Gastroesophageal sphincter (tissue), 4 donors: Measurements from ENCODE around the gene MCOLN2. TPM values are rescaled to one million over a fixed set of nuclear protein-coding genes. Genes with fewer than 3 reads are reported as not detected.
A peak's percentile ranks its signal among the peaks of the same experiment; 100 is the strongest.

Experiments
- ATAC-seq: fragments of 150-250 bp; one replicate; pipeline ENCODE4 v1.9.1; 2016; ENCODE audit warnings: mild to moderate bottlenecking, moderate library complexity
- H3K27ac ChIP-seq, 4 donors: fragments of 200-600 bp; sonication (generic) in 3 of 4; 1 replicate in 3 of 4; 2 replicates in 1 of 4; pipeline ENCODE4 v1.5.1; 2016 to 2019
- H3K27me3 ChIP-seq: fragments of 200-600 bp; sonication (generic); one replicate; pipeline ENCODE4 v1.5.1; 2019
- H3K36me3 ChIP-seq, 2 donors: fragments of 200-600 bp; sonication (generic); one replicate each; pipeline ENCODE4 v1.5.1; 2019; ENCODE audit warnings: control low read depth in 1 of 2
- H3K4me1 ChIP-seq, 3 donors: fragments of 200-600 bp; sonication (generic); 1 replicate in 2 of 3; 2 replicates in 1 of 3; pipeline ENCODE4 v1.5.1; 2016 to 2019; ENCODE audit warnings: control low read depth in 2 of 3
- H3K4me3 ChIP-seq, 2 donors: fragments of 200-600 bp; sonication (generic); one replicate each; pipeline ENCODE4 v1.5.1; 2019; ENCODE audit warnings: mild to moderate bottlenecking in 1 of 2, moderate library complexity in 1 of 2
- H3K9me3 ChIP-seq, 3 donors: fragments of 200-600 bp; sonication (generic); one replicate each; pipeline ENCODE4 v1.5.1; 2017 to 2019; ENCODE audit warnings: control low read depth in 2 of 3
- EP300 ChIP-seq: sonication (generic); formaldehyde crosslinking; IDR thresholded peaks from one replicate; pipeline ENCODE4 v1.6.1; 2017; ENCODE audit warnings: antibody characterized with exemption, mild to moderate bottlenecking
- POLR2A ChIP-seq, 2 donors: fragments of 450-650 bp; IDR thresholded peaks; one replicate each; pipeline ENCODE4 v1.6.1; 2017; ENCODE audit warnings: antibody characterized with exemption in 2 of 2, mild to moderate bottlenecking in 2 of 2, moderate library complexity in 1 of 2
- POLR2AphosphoS5 ChIP-seq: sonication (generic); formaldehyde crosslinking; IDR thresholded peaks from one replicate; pipeline ENCODE4 v1.6.1; 2017; ENCODE audit warnings: antibody characterized with exemption
- WGBS, 2 donors: methylation state at CpG; one replicate each; pipeline ENCODE4 v1.1.5; 2018; ENCODE audit warnings: low coverage in 1 of 2; 5-methylcytosine and 5-hydroxymethylcytosine counted together
- total RNA-seq, 4 donors: library from RNA; depleted of rRNA; stranded (reverse); fragments of >200 nt; gene quantifications; one replicate each; pipeline ENCODE4 v1.1.0, GENCODE V29; 2016
- TF ChIP-seq, protein P1 (sequence below), 4 experiments: fragments of 200-600 bp in 2 of 4; fragments of 450-650 bp in 2 of 4; sonication (generic) in 1 of 4; IDR thresholded peaks; one replicate each; pipeline ENCODE4 v1.5.1; 2017 to 2019; ENCODE audit warnings: antibody characterized with exemption in 4 of 4, mild to moderate bottlenecking in 2 of 4, moderate library complexity in 2 of 4

The MCOLN2 gene
- total RNA-seq: 1 to 10 TPM in 1 of 4 donors, under 1 TPM in 3; 0.19 to 1.9 (median 0.69) TPM

GRCh38 chr1:84996846-84997666 lies at the start of gene MCOLN2:
TSS of gene MCOLN2 (minus strand) at chr1:84997113. CDS start at chr1:84996872, 241 bp downstream.
- no peak for TF ChIP-seq EP300
- TF ChIP-seq POLR2A (IDR thresholded peaks at IDR 0.05): no peak
- TF ChIP-seq POLR2AphosphoS5: no peak
- TF ChIP-seq, protein P1, sequence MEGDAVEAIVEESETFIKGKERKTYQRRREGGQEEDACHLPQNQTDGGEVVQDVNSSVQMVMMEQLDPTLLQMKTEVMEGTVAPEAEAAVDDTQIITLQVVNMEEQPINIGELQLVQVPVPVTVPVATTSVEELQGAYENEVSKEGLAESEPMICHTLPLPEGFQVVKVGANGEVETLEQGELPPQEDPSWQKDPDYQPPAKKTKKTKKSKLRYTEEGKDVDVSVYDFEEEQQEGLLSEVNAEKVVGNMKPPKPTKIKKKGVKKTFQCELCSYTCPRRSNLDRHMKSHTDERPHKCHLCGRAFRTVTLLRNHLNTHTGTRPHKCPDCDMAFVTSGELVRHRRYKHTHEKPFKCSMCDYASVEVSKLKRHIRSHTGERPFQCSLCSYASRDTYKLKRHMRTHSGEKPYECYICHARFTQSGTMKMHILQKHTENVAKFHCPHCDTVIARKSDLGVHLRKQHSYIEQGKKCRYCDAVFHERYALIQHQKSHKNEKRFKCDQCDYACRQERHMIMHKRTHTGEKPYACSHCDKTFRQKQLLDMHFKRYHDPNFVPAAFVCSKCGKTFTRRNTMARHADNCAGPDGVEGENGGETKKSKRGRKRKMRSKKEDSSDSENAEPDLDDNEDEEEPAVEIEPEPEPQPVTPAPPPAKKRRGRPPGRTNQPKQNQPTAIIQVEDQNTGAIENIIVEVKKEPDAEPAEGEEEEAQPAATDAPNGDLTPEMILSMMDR (IDR thresholded peaks at IDR 0.05): no peak
- no CpG with 5 or more reads among the region's 87 CpGs for WGBS, 2 donors
- H3K36me3 ChIP-seq: no peaks in the 10 kb centered on the region
- H3K4me3 ChIP-seq: peak within 1 kb of the TSS; percentile 17 to 59
- ATAC-seq: peak; percentile 63
- H3K27me3 ChIP-seq: peaks cover 57% of the 10 kb centered on the region
- H3K4me1 ChIP-seq: peaks cover 3 to 26% (median 9%) of the 10 kb centered on the region in 3 donors
- no peaks in the 10 kb centered on the region for H3K9me3 ChIP-seq
- peak within 1 kb of the TSS in 1 of 4 donors; percentile 2 for H3K27ac ChIP-seq

DNA sequence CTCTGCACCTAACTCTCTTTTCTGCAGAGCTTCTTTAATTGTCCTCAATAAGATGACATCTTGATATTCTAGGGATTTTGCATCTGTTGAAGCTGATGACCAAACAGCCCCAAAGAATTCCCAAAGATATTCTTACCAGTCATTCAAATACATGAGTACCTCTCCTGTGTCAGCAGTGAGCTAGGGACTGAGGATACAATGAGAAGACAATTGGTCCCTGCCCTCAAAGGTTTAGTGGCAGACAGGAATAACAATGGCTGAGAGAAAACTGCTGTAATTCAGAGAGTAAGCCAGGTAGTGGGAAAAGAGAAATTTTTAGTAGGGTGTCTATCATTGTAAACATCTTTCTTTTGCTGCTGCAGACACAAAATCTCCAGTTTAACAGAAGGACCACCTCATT lies 45.5 kb upstream of the MCOLN2 start:
- peaks cover 0 to 4% (median 0%) of the 10 kb centered on the region in 3 donors for H3K4me1 ChIP-seq
- TF ChIP-seq, protein P1 (IDR thresholded peaks at IDR 0.05): no peak
- TF ChIP-seq POLR2AphosphoS5 (no peak), EP300 (no peak), POLR2A (IDR thresholded peaks at IDR 0.05) (no peak)

DNA sequence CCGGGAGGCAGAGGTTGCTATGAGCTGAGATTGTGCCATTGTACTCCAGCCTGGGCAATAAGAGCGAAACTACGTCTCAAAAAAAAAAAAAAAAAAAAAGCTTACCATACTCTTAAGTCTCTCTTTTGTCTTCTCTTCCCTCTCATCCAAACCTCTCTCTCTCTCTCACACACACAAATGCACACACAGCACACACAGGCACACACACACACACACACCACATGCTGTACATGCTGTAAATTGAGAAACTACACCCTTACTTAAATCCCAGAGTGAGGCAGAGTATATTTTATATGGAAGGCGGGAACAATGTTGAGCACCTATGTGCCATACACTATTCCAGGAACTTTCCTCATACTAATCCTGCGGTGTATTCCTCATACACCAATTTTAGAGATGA lies 44.9 kb upstream of the MCOLN2 start:
- ATAC-seq: no peak
- no peaks in the 10 kb centered on the region for H3K4me1 ChIP-seq
- H3K4me3 ChIP-seq: no peak overlapping the region
- 94 to 100% methylated on average over 1 to 4 of the region's 5 CpGs for WGBS, 2 donors
- H3K27ac ChIP-seq: no peak overlapping the region
- no peaks in the 10 kb centered on the region for H3K36me3 ChIP-seq
- H3K27me3 ChIP-seq: peaks cover 17% of the 10 kb centered on the region
- no peak for TF ChIP-seq EP300
- H3K9me3 ChIP-seq: no peaks in the 10 kb centered on the region

More for the DNA sequence above, 45.5 kb upstream of the MCOLN2 start:
- H3K27ac ChIP-seq: no peak overlapping the region
- H3K27me3 ChIP-seq: peaks cover 22% of the 10 kb centered on the region
- H3K36me3 ChIP-seq: no peaks in the 10 kb centered on the region
- H3K9me3 ChIP-seq: no peaks in the 10 kb centered on the region
- H3K4me3 ChIP-seq: no peak overlapping the region
- no peak for ATAC-seq

DNA sequence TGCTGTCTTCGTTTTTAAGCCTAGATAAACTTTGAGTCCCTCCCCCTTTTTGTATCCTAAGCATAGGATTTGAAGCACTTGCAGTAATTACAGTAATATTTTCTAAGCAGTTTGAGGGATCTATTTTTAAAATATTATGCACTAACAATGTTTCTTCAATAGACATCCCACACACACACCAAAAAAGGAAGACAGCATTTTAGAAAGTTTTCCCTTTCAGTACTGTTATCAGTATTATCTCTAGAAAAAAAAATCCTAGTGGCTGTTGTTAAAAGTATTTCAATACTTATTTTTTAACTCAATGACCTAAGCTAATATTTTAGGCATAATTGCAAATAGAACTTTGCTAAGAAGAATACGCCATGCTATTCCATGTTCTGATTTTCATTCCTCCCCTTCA lies 36.3 kb upstream of the MCOLN2 start:
- Histone ChIP-seq H3K9me3 (no peaks in the 10 kb centered on the region), H3K27ac (no peak overlapping the region), H3K4me3 (no peak overlapping the region), H3K4me1 (no peaks in the 10 kb centered on the region), H3K27me3 (peaks cover 5% of the 10 kb centered on the region), H3K36me3 (no peaks in the 10 kb centered on the region)
- no peak for TF ChIP-seq POLR2A (IDR thresholded peaks at IDR 0.05)
- no peak for TF ChIP-seq POLR2AphosphoS5
- TF ChIP-seq, protein P1 (IDR thresholded peaks at IDR 0.05): no peak
- no peak for TF ChIP-seq EP300
- 65 to 67% methylated on average over 2 of the region's 2 CpGs for WGBS, 2 donors
- no peak for ATAC-seq

- H3K36me3 ChIP-seq: no peaks in the 10 kb centered on the region
- H3K9me3 ChIP-seq: no peaks in the 10 kb centered on the region
- no peaks in the 10 kb centered on the region for H3K27me3 ChIP-seq
- TF ChIP-seq, protein P1 (IDR thresholded peaks at IDR 0.05): no peak
- H3K4me1 ChIP-seq: no peaks in the 10 kb centered on the region
- ATAC-seq: no peak
- no peak overlapping the region for H3K4me3 ChIP-seq
- no peak overlapping the region for H3K27ac ChIP-seq
Measured at GRCh38 chr1:85030536-85030935, 33.6 kb upstream of the MCOLN2 start.
